ENCODE results near the gene RFNG. TPM values are rescaled to one million over a fixed set of nuclear protein-coding genes. Genes with fewer than 3 reads are reported as not detected.

RFNG gene
- total RNA-seq, 1 donor: 13.7 TPM

DNA sequence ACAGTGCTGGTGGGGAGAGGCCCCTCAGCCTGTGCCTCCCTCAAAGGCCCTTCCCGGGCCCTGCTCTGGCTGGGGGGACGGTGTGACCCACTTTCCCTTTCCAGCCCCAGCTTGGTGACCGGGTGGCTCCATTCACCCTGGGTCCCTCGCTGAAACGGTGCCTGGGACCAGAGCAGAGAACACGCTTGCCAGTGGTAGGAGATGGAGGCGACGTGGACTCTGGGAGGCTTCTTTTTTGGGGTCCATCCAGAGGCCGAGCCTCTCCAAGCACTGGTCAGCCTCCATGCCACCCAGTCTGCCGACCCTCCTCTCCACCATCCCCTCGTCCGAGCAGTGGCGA lies 36.7 kb downstream of the RFNG start:
- Histone ChIP-seq H3K27me3 (ENCODE audit: insufficient read depth, low read length) (no peaks in the 10 kb centered on the region), H3K4me3 (ENCODE audit: low read length) (no peak overlapping the region), H3K4me1 (ENCODE audit: insufficient read depth, low read length) (no peaks in the 10 kb centered on the region), H3K9me3 (ENCODE audit: low read depth, low read length) (no peaks in the 10 kb centered on the region)

- no peak overlapping the region for H3K4me3 ChIP-seq (ENCODE audit: low read length)
- H3K27me3 ChIP-seq (ENCODE audit: insufficient read depth, low read length): no peaks in the 10 kb centered on the region
- H3K9me3 ChIP-seq (ENCODE audit: low read depth, low read length): no peaks in the 10 kb centered on the region
- no peaks in the 10 kb centered on the region for H3K4me1 ChIP-seq (ENCODE audit: insufficient read depth, low read length)
These were observed 37.2 kb downstream of the RFNG start for GRCh38 chr17:82014432-82014831.

DNA sequence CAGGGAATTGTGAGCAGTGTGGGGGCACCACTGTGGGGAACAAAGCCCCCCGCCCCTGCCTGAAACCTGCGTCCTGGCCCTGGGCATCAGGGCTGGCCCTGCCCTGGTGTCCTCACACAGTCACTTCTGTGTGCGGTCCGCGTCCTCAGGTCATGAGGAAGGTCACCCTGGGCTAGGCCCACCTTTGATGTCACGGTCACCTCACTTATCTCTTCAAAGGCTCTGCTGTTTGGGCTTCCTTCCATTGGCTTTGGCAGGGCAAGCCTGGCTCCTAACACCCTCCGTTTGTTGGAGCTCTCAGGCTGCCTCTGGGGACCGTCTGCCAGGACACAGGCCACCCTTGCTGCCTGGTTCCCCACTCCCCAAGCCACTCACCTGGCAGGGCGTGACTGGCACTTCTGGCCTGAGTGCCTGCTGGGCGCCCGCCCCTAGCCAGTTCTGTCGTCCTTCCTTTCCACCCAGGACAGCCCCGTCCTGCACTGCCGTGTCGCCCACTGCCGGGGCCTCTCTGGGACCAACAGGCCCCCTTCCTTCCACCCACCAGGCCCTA lies 37.8 kb downstream of the RFNG start:
- Histone ChIP-seq H3K9me3 (ENCODE audit: low read depth, low read length) (no peaks in the 10 kb centered on the region), H3K27me3 (ENCODE audit: insufficient read depth, low read length) (no peaks in the 10 kb centered on the region), H3K4me3 (ENCODE audit: low read length) (no peak overlapping the region), H3K4me1 (ENCODE audit: insufficient read depth, low read length) (no peaks in the 10 kb centered on the region)

- Histone ChIP-seq H3K9me3 (ENCODE audit: low read depth, low read length) (no peaks in the 10 kb centered on the region), H3K27me3 (ENCODE audit: insufficient read depth, low read length) (no peaks in the 10 kb centered on the region)
These were observed 38.3 kb downstream of the RFNG start for GRCh38 chr17:82013341-82013740.

DNA sequence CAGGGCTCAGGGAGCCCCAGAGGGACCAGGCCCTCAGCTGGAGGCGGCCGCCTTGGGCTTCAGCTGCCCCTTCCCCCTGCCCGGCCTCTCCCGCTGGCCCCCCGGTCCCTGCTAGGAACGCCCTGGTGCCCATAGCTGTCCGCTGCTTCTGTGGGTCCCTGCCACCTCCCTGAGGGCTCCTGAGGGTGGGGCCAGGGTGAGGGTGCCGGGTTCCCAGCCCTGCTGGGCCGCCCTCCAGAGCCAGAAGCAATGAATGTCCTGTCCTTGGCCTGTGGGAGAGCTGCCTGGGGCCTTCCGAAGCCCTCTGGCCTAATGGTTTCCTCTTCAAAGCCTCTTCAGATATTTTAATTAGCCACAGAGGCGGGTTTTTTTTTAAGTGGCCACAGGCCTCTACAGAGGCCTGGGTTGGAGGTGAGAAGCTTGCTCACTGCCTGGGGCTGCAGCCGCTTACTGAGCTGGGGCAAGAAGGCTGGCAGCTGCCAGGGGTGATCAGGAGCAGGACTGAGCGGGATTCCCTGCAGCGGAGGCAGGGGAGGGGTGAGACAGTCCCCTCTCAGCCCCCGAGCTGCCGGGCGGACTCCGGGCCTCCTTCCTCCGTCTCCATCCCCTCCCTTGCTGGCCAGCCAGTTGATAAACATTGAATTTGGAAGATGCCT lies 38.8 kb downstream of the RFNG start:
- no peak overlapping the region for H3K4me3 ChIP-seq (ENCODE audit: low read length)
- no peaks in the 10 kb centered on the region for H3K27me3 ChIP-seq (ENCODE audit: insufficient read depth, low read length)
- H3K9me3 ChIP-seq (ENCODE audit: low read depth, low read length): no peaks in the 10 kb centered on the region
- H3K4me1 ChIP-seq (ENCODE audit: insufficient read depth, low read length): no peaks in the 10 kb centered on the region

More at GRCh38 chr17:82013341-82013740, 38.3 kb downstream of the RFNG start:
- Histone ChIP-seq H3K4me1 (ENCODE audit: insufficient read depth, low read length) (no peaks in the 10 kb centered on the region), H3K4me3 (ENCODE audit: low read length) (no peak overlapping the region)

GRCh38 chr17:82012261-82012639 lies 39.4 kb downstream of the RFNG start:
- Histone ChIP-seq H3K4me3 (ENCODE audit: low read length) (no peak overlapping the region), H3K9me3 (ENCODE audit: low read depth, low read length) (no peaks in the 10 kb centered on the region), H3K4me1 (ENCODE audit: insufficient read depth, low read length) (no peaks in the 10 kb centered on the region), H3K27me3 (ENCODE audit: insufficient read depth, low read length) (no peaks in the 10 kb centered on the region)

- H3K4me1 ChIP-seq (ENCODE audit: insufficient read depth, low read length): no peaks in the 10 kb centered on the region
- no peaks in the 10 kb centered on the region for H3K27me3 ChIP-seq (ENCODE audit: insufficient read depth, low read length)
- H3K4me3 ChIP-seq (ENCODE audit: low read length): no peak overlapping the region
- no peaks in the 10 kb centered on the region for H3K9me3 ChIP-seq (ENCODE audit: low read depth, low read length)
These were observed 39.9 kb downstream of the RFNG start for GRCh38 chr17:82011617-82012187.

GRCh38 chr17:82010575-82011525 lies 40.8 kb downstream of the RFNG start:
- no peaks in the 10 kb centered on the region for H3K27me3 ChIP-seq (ENCODE audit: insufficient read depth, low read length)
- no peaks in the 10 kb centered on the region for H3K9me3 ChIP-seq (ENCODE audit: low read depth, low read length)
- H3K4me3 ChIP-seq (ENCODE audit: low read length): no peak overlapping the region
- no peaks in the 10 kb centered on the region for H3K4me1 ChIP-seq (ENCODE audit: insufficient read depth, low read length)

- Histone ChIP-seq H3K4me1 (ENCODE audit: insufficient read depth, low read length) (no peaks in the 10 kb centered on the region), H3K4me3 (ENCODE audit: low read length) (no peak overlapping the region), H3K9me3 (ENCODE audit: low read depth, low read length) (no peaks in the 10 kb centered on the region), H3K27me3 (ENCODE audit: insufficient read depth, low read length) (no peaks in the 10 kb centered on the region)
These were observed 42.2 kb downstream of the RFNG start for GRCh38 chr17:82009413-82009812.

GRCh38 chr17:82008941-82009405 lies 42.6 kb downstream of the RFNG start:
- no peaks in the 10 kb centered on the region for H3K4me1 ChIP-seq (ENCODE audit: insufficient read depth, low read length)
- H3K4me3 ChIP-seq (ENCODE audit: low read length): no peak overlapping the region
- H3K9me3 ChIP-seq (ENCODE audit: low read depth, low read length): no peaks in the 10 kb centered on the region
- no peaks in the 10 kb centered on the region for H3K27me3 ChIP-seq (ENCODE audit: insufficient read depth, low read length)

- H3K4me3 ChIP-seq (ENCODE audit: low read length): no peak overlapping the region
- H3K27me3 ChIP-seq (ENCODE audit: insufficient read depth, low read length): no peaks in the 10 kb centered on the region
- no peaks in the 10 kb centered on the region for H3K9me3 ChIP-seq (ENCODE audit: low read depth, low read length)
- no peaks in the 10 kb centered on the region for H3K4me1 ChIP-seq (ENCODE audit: insufficient read depth, low read length)
These were observed 43.2 kb downstream of the RFNG start for GRCh38 chr17:82008258-82008940.

DNA sequence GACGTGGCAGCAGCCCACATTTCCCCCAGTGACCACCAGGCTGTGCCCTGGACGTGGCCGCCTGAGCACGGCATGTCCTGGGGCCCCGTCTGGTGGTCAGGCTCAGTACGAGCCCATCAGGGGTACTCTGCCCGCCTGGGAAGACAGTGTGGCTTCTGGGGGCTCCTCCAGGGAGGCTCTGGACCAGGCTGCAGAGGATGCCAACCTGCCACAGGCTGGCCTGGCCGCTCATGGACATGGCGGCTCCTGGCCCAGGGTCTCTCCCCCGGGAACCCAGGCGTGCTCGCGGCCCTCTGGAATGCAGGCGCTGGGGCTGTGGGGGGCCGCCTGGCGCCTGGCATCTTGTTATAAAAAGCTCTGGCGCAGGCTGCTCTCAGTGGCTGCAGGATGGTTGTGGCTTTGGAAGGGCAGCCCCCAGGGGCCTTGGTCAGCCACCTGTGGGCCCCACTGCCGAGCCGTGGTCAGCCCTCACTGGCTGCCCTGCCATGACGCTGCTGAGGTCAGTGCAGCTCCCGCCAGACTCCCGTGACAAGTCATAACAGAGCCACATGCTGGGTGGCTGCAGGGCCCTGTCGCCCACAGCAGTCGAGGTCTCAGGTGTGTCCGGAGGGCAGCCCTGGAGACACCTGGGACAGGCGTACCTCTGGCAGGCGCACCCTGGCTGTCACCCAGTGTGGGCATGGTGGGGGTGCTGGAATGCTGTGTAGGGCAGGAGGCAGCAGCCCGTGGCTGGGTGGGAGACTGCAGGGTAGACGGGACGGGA lies 43.9 kb downstream of the RFNG start:
- Histone ChIP-seq H3K4me3 (ENCODE audit: low read length) (no peak overlapping the region), H3K4me1 (ENCODE audit: insufficient read depth, low read length) (no peaks in the 10 kb centered on the region), H3K9me3 (ENCODE audit: low read depth, low read length) (no peaks in the 10 kb centered on the region), H3K27me3 (ENCODE audit: insufficient read depth, low read length) (no peaks in the 10 kb centered on the region)

- Histone ChIP-seq H3K27me3 (ENCODE audit: insufficient read depth, low read length) (no peaks in the 10 kb centered on the region), H3K4me1 (ENCODE audit: insufficient read depth, low read length) (no peaks in the 10 kb centered on the region), H3K9me3 (ENCODE audit: low read depth, low read length) (no peaks in the 10 kb centered on the region), H3K4me3 (ENCODE audit: low read length) (no peak overlapping the region)
These were observed 44.5 kb downstream of the RFNG start for GRCh38 chr17:82007228-82007494.

- no peaks in the 10 kb centered on the region for H3K27me3 ChIP-seq (ENCODE audit: insufficient read depth, low read length)
- H3K4me1 ChIP-seq (ENCODE audit: insufficient read depth, low read length): no peaks in the 10 kb centered on the region
- no peaks in the 10 kb centered on the region for H3K9me3 ChIP-seq (ENCODE audit: low read depth, low read length)
- no peak overlapping the region for H3K4me3 ChIP-seq (ENCODE audit: low read length)
These were observed 45.0 kb downstream of the RFNG start for GRCh38 chr17:82006468-82007227.
